ENCODE measurements around the gene GDI1. TPM values are rescaled to one million over a fixed set of nuclear protein-coding genes. Genes with fewer than 3 reads are reported as not detected.

Gene GDI1
- total RNA-seq, 2 donors from 2014 or later, result 63.0 to 83.0 TPM

Small RNA genes lying within 50 kb of the gene (microRNA-seq; reads per million reads assigned to microRNA genes)
- gene MIR6858, result not detected

Other genes starting within 250 kb of the GDI1 start
- not detected for gene OPN1MW2, start 217.4 kb upstream of the GDI1 start, total RNA-seq
- not detected for gene OPN1MW3, start 179.6 kb upstream of the GDI1 start, total RNA-seq
- not detected for gene TEX28, start 142.0 kb upstream of the GDI1 start, total RNA-seq
- not detected for gene TKTL1, start 141.4 kb upstream of the GDI1 start, total RNA-seq
- 100 to 1,000 TPM; 124 to 773 TPM for gene FLNA, start 62.5 kb upstream of the GDI1 start, total RNA-seq
- 10 to 100 TPM; 44.4 to 49.1 TPM for gene EMD, start 57.9 kb upstream of the GDI1 start, total RNA-seq
- 1,000 to 10,000 TPM; 1,915 to 2,641 TPM for gene RPL10, start 38.8 kb upstream of the GDI1 start, total RNA-seq
- gene DNASE1L1, start 27.9 kb upstream of the GDI1 start, total RNA-seq, result 10 to 100 TPM; 19.1 to 29.2 TPM
- 10 to 100 TPM; 33.2 to 54.5 TPM for gene TAFAZZIN, start 25.6 kb upstream of the GDI1 start, total RNA-seq
- gene ATP6AP1, start 8.5 kb upstream of the GDI1 start, total RNA-seq, result 10 to 100 TPM; 86.3 to 96.9 TPM
- gene FAM50A, start 7.0 kb downstream of the GDI1 start, total RNA-seq, result 10 to 100 TPM; 41.9 to 60.1 TPM
- gene PLXNA3, start 21.1 kb downstream of the GDI1 start, total RNA-seq, result 10 to 100 TPM; 37.7 to 43.9 TPM
- gene LAGE3, start 42.1 kb downstream of the GDI1 start, total RNA-seq, result 10 to 100 TPM; 10.0 to 35.3 TPM
- gene UBL4A, start 49.5 kb downstream of the GDI1 start, total RNA-seq, result 10 to 100 TPM; 24.7 to 40.9 TPM
- gene SLC10A3, start 53.5 kb downstream of the GDI1 start, total RNA-seq, result 10 to 100 TPM; 23.0 to 24.5 TPM
- gene FAM3A, start 79.1 kb downstream of the GDI1 start, total RNA-seq, result 10 to 100 TPM; 63.1 to 71.1 TPM
- gene G6PD, start 109.7 kb downstream of the GDI1 start, total RNA-seq, result 10 to 100 TPM; 41.0 to 48.6 TPM
- gene IKBKG, start 110.5 kb downstream of the GDI1 start, total RNA-seq, result 10 to 100 TPM; 20.6 to 28.4 TPM
- not detected for gene CTAG1A, start 148.0 kb downstream of the GDI1 start, total RNA-seq
- not detected for gene CTAG1B, start 182.1 kb downstream of the GDI1 start, total RNA-seq
- gene CTAG2, start 216.4 kb downstream of the GDI1 start, total RNA-seq, result not detected